H1 (cell line): Measurements from ENCODE around the gene CUL1. TPM values are rescaled to one million over a fixed set of nuclear protein-coding genes. Genes with fewer than 3 reads are reported as not detected.

ENCODE experiments used
- CTCF ChIA-PET: fragments of 300-600 bp; sonication (Branson Sonifier 250); formaldehyde crosslinking; loops from one replicate; lab custom pipeline; 2021; ENCODE audit not compliant: partially characterized antibody; lab: Charles Lee
- POLR2A ChIA-PET: fragments of 300-600 bp; sonication (Branson Sonifier 250); formaldehyde crosslinking; loops from one replicate; lab custom pipeline; 2021; ENCODE audit warnings: inconsistent platforms; ENCODE audit not compliant: partially characterized antibody; lab: Charles Lee
- DNase-seq, 2 experiments: peaks; one replicate each; pipeline versions ENCODE4 v3.0.0 to v3.0.0-alpha.2; 2010 to 2022; ENCODE audit warnings: low spot score in 2 of 2, low read depth in 1 of 2, mixed read lengths in 1 of 2
- FAIRE-seq: peaks from 2 replicates; lab custom pipeline; 2011; peaks lifted over from hg19 to GRCh38; lab: Jason Lieb, UNC
- H2AFZ ChIP-seq: 2 replicates; pipeline ENCODE4 v1.8.1; 2012; ENCODE audit warnings: low read length, inconsistent platforms
- H2AK5ac ChIP-seq: 2 replicates; pipeline ENCODE4 v1.6.1; 2013; ENCODE audit warnings: low read depth, low read length
- H2BK120ac ChIP-seq: replicated peaks from 2 replicates; pipeline ENCODE3; 2013; ENCODE audit warnings: low read depth, low read length, inconsistent platforms
- H2BK12ac ChIP-seq: 2 replicates; pipeline ENCODE4 v1.6.1; 2013; ENCODE audit warnings: low read depth, low read length
- H2BK15ac ChIP-seq: 2 replicates; pipeline ENCODE4 v1.6.1; 2013; ENCODE audit warnings: low read length
- H2BK20ac ChIP-seq: 2 replicates; pipeline ENCODE4 v1.6.1; 2013; ENCODE audit warnings: low read length
- H2BK5ac ChIP-seq: 2 replicates; pipeline ENCODE4 v1.6.1; 2013; ENCODE audit warnings: low read depth, low read length
- H3K14ac ChIP-seq: 2 replicates; pipeline ENCODE4 v1.6.1; 2013; ENCODE audit warnings: inconsistent platforms; ENCODE audit not compliant: insufficient read length
- H3K18ac ChIP-seq: 2 replicates; pipeline ENCODE4 v1.6.1; 2013; ENCODE audit warnings: low read length; ENCODE audit errors: extremely low read depth
- H3K23ac ChIP-seq: 2 replicates; pipeline ENCODE4 v1.6.1; 2013; ENCODE audit warnings: inconsistent platforms; ENCODE audit not compliant: insufficient read length
- H3K23me2 ChIP-seq: 2 replicates; pipeline ENCODE4 v1.6.1; 2013; ENCODE audit warnings: low read depth, low read length
- H3K27ac ChIP-seq: 2 replicates; pipeline ENCODE4 v1.6.1; 2011; ENCODE audit warnings: low read depth, low read length, inconsistent platforms
- H3K27me3 ChIP-seq, 4 experiments: replicated peaks in 1 of 4; 1 replicate in 1 of 4; 2 replicates in 3 of 4; pipeline versions ENCODE4 v1.6.1 to v1.8.1; 2011 to 2013; ENCODE audit warnings: low read length in 3 of 4, mild to moderate bottlenecking in 3 of 4, inconsistent platforms in 2 of 4, mixed read lengths in 2 of 4, moderate library complexity in 1 of 4; ENCODE audit not compliant: control insufficient read depth in 3 of 4, insufficient read depth in 3 of 4; ENCODE audit errors: extremely low read depth in 1 of 4
- H3K36me3 ChIP-seq, 4 experiments: 2 replicates each; pipeline versions ENCODE4 v1.6.1 to v1.8.1; 2011 to 2013; ENCODE audit warnings: mild to moderate bottlenecking in 4 of 4, low read length in 3 of 4, moderate library complexity in 2 of 4, control low read depth in 1 of 4, inconsistent platforms in 1 of 4; ENCODE audit not compliant: insufficient read depth in 4 of 4, control insufficient read depth in 2 of 4
- H3K4ac ChIP-seq: replicated peaks from 2 replicates; pipeline ENCODE3; 2013; ENCODE audit warnings: low read length, low read depth, mixed read lengths, inconsistent platforms; ENCODE audit not compliant: insufficient read length
- H3K4me1 ChIP-seq, 4 experiments: replicated peaks in 1 of 4; 1 replicate in 1 of 4; 2 replicates in 3 of 4; pipeline versions ENCODE4 v1.6.1 to v1.8.1; 2011 to 2013; ENCODE audit warnings: low read length in 3 of 4, inconsistent platforms in 2 of 4, mixed read lengths in 1 of 4; ENCODE audit not compliant: insufficient read depth in 4 of 4, control insufficient read depth in 3 of 4
- H3K4me2 ChIP-seq, 2 experiments: 2 replicates each; pipeline versions ENCODE4 v1.6.1 to v1.8.1; 2011 to 2013; ENCODE audit warnings: low read depth in 2 of 2, low read length in 2 of 2, control low read depth in 1 of 2, inconsistent platforms in 1 of 2, mild to moderate bottlenecking in 1 of 2; ENCODE audit not compliant: insufficient read depth in 1 of 2
- H3K4me3 ChIP-seq, 4 experiments: fragments of 200-600, 300-600 bp in 1 of 4; sonication (generic), shearing (Covaris generic), sonication (Bioruptor Twin) in 1 of 4; 2 replicates each; pipeline versions ENCODE4 v1.5.1 to v1.8.1; 2011 to 2016; ENCODE audit warnings: low read length in 4 of 4, low read depth in 3 of 4, control low read depth in 2 of 4, inconsistent platforms in 2 of 4, mild to moderate bottlenecking in 2 of 4, mixed read lengths in 1 of 4, moderate library complexity in 1 of 4; ENCODE audit not compliant: insufficient read depth in 2 of 4; ENCODE audit errors: extremely low read depth in 1 of 4
- H3K56ac ChIP-seq: replicated peaks from 2 replicates; pipeline ENCODE3; 2013; ENCODE audit warnings: low read depth, mild to moderate bottlenecking, mixed read lengths, low read length, inconsistent platforms; ENCODE audit not compliant: insufficient read length
- H3K79me1 ChIP-seq: 2 replicates; pipeline ENCODE4 v1.6.1; 2013; ENCODE audit warnings: low read depth, low read length, control low read depth
- H3K79me2 ChIP-seq, 2 experiments: 2 replicates each; pipeline versions ENCODE4 v1.6.1 to v1.8.1; 2012 to 2013; ENCODE audit warnings: low read length in 2 of 2, mild to moderate bottlenecking in 2 of 2, inconsistent platforms in 1 of 2; ENCODE audit not compliant: insufficient read depth in 2 of 2, control insufficient read depth in 1 of 2
- H3K9ac ChIP-seq, 4 experiments: replicated peaks in 1 of 4; 1 replicate in 1 of 4; 2 replicates in 3 of 4; pipeline versions ENCODE4 v1.6.1 to v1.8.1; 2011 to 2013; ENCODE audit warnings: low read depth in 3 of 4, low read length in 3 of 4, control low read depth in 2 of 4, mild to moderate bottlenecking in 2 of 4, moderate library complexity in 2 of 4, inconsistent platforms in 1 of 4; ENCODE audit errors: extremely low read depth in 1 of 4
- H3K9me3 ChIP-seq, 2 experiments: 2 replicates each; pipeline versions ENCODE4 v1.6.1 to v1.8.1; 2012 to 2013; ENCODE audit warnings: mild to moderate bottlenecking in 2 of 2, moderate library complexity in 2 of 2, control low read depth in 1 of 2, inconsistent platforms in 1 of 2, low read depth in 1 of 2, low read length in 1 of 2, mixed read lengths in 1 of 2; ENCODE audit not compliant: insufficient read depth in 2 of 2
- H4K20me1 ChIP-seq, 2 experiments: replicated peaks in 1 of 2; 2 replicates each; pipeline versions ENCODE3 to v1.8.1; 2011 to 2013; ENCODE audit warnings: inconsistent platforms in 2 of 2, low read length in 2 of 2, mild to moderate bottlenecking in 1 of 2; ENCODE audit not compliant: insufficient read depth in 2 of 2, control insufficient read depth in 1 of 2
- H4K5ac ChIP-seq: 2 replicates; pipeline ENCODE4 v1.6.1; 2013; ENCODE audit warnings: low read length, low read depth, mixed read lengths, inconsistent platforms; ENCODE audit not compliant: insufficient read length
- H4K8ac ChIP-seq: 2 replicates; pipeline ENCODE4 v1.8.0; 2013; ENCODE audit warnings: mild to moderate bottlenecking, moderate library complexity, low read length, inconsistent platforms; ENCODE audit not compliant: insufficient read depth; ENCODE audit errors: extremely low read depth
- H4K91ac ChIP-seq: replicated peaks from 2 replicates; pipeline ENCODE3; 2013; ENCODE audit warnings: low read length, mixed read lengths, inconsistent platforms; ENCODE audit not compliant: insufficient read length
- KDM5A ChIP-seq: fragments of 200-600 bp; IDR thresholded peaks from 2 replicates; pipeline ENCODE4 v1.7.1; 2012; ENCODE audit warnings: mild to moderate bottlenecking, low read length, inconsistent platforms, mixed read lengths
- SIX5 ChIP-seq: IDR thresholded peaks from 2 replicates; pipeline ENCODE4 v1.6.1; 2011; ENCODE audit warnings: mild to moderate bottlenecking, low read depth, low read length
- TAF7 ChIP-seq: optimal IDR thresholded peaks from 2 replicates; pipeline ENCODE3; 2011; ENCODE audit warnings: low read depth, mild to moderate bottlenecking, inconsistent platforms, low read length, moderate library complexity, borderline replicate concordance
- WGBS, 2 experiments: shearing (Covaris generic) in 1 of 2; methylation state at CpG; one replicate each; pipeline versions ENCODE4 v1.1.6 to v1.1.7; 2013 to 2015; ENCODE audit warnings: low lambda C conversion rate in 2 of 2, mixed read lengths in 2 of 2, inconsistent platforms in 1 of 2, low coverage in 1 of 2, missing lambda C conversion rate in 1 of 2; ENCODE audit not compliant: insufficient replicate concordance in 2 of 2, insufficient coverage in 1 of 2, insufficient read length in 1 of 2; ENCODE audit errors: extremely low coverage in 1 of 2, missing lambda C conversion rate in 1 of 2; 5-methylcytosine and 5-hydroxymethylcytosine counted together
- polyA plus RNA-seq, 7 experiments: library from polyadenylated mRNA; depleted of rRNA in 3 of 7; stranded (reverse) in 5 of 7; unstranded in 2 of 7; fragments of >200 nt in 5 of 7; fragments of 200-250 nt in 2 of 7; gene quantifications; 1 replicate in 5 of 7; 2 replicates in 1 of 7; 4 replicates in 1 of 7; pipeline versions ENCODE4 v1.2.1 to v1.2.3, GENCODE V29; 2011 to 2013; ENCODE audit warnings: missing spikeins in 2 of 7, mixed read lengths in 2 of 7
- total RNA-seq: library from RNA; stranded (reverse); fragmentation: NEBNext Ultra II Directional; extraction: Animal tissue kit (Norgen Biotek cat#: 25700); gene quantifications from 2 replicates; pipeline ENCODE4 v1.2.1, GENCODE V29; 2021

CUL1 gene
- total and polyA plus RNA-seq, 2 of the 8 experiments (the other 6 are each of a cell fraction or from before 2014, with no cell fraction given), result 33.0 to 77.3 TPM

- WGBS, 2 experiments, result 4% methylated on average over 13 of the region's 17 CpGs; no CpG with 5 or more reads in 1 of the 2 experiments
- Histone ChIP-seq H3K36me3 (no peaks in the 10 kb centered on the region), H2AFZ (0 out of 2 replicates have a peak overlapping the region, but pooled peaks have one; percentile 4), H3K27me3 (no peaks in the 10 kb centered on the region), H3K18ac (peak overlapping the region; percentile 62; the same call in 1 of the 2 replicates), H3K23ac (no peak overlapping the region), H3K23me2 (no peaks in the 10 kb centered on the region), H3K4me2 (peak overlapping the region; percentile 71 to 78), H2BK12ac (no peak overlapping the region), H4K91ac (peak overlapping the region; percentile 34), H3K79me2 (peaks cover 18 to 42% of the 10 kb centered on the region in 2 experiments), H3K14ac (peak overlapping the region; percentile 22), H2BK20ac (no peak overlapping the region), H3K27ac (peak overlapping the region; percentile 94), H4K20me1 (peaks cover 5 to 8% of the 10 kb centered on the region in 2 experiments), H3K79me1 (no peaks in the 10 kb centered on the region), H3K4ac (no peak overlapping the region), H4K8ac (peak overlapping the region; percentile 92), H2AK5ac (no peak overlapping the region), H3K56ac (peak overlapping the region; percentile 35), H2BK120ac (no peak overlapping the region), H3K4me1 (peaks cover 2 to 20% (median 10%) of the 10 kb centered on the region in 4 experiments; a peak in 6 of 7 replicates), H2BK5ac (peak overlapping the region; percentile 47; the same call in 1 of the 2 replicates), H4K5ac (peak overlapping the region; percentile 36), H2BK15ac (no peak overlapping the region), H3K9me3 (no peaks in the 10 kb centered on the region), H3K9ac (peak overlapping the region; percentile 77 to 98 (median 86)), H3K4me3 (peak overlapping the region; percentile 54 to 89 (median 82))
- DNase-seq (no peak), FAIRE-seq (no peak)
- ChIA-PET CTCF (no interaction called here), POLR2A (interaction anchor here (0.9 to 3.7 kb wide), 12 partner anchors 9 to 359 kb away, joined by 3 to 21 read pairs (median 4); partner anchors contain the start of gene EZH2)
- no peak for TF ChIP-seq KDM5A
- TF ChIP-seq TAF7, result peak; percentile 30
- no peak for TF ChIP-seq SIX5
These were observed 701 bp upstream of the CUL1 start for GRCh38 chr7:148698007-148698396.
